HCT116 (cell line): ENCODE measurements around the gene TMEM79. TPM values are rescaled to one million over a fixed set of nuclear protein-coding genes. Genes with fewer than 3 reads are reported as not detected.

ENCODE experiments used
- ATAC-seq: fragments of 200-7000 bp; cut with Tn5 transposase; 2 replicates; pipeline ENCODE4 v1.9.1; 2020; ENCODE audit warnings: mild to moderate bottlenecking, moderate library complexity
- BruUV-seq: library from RNA; stranded (reverse); fragments of 400-500 nt; replicated peaks from 2 replicates; lab custom pipeline; 2021; lab: Mats Ljungman, UMichigan
- CTCF ChIA-PET: fragments of 300-600 bp; sonication (Branson Sonifier 250); formaldehyde crosslinking; loops from one replicate; lab custom pipeline; 2021; ENCODE audit warnings: antibody characterized with exemption; lab: Charles Lee
- POLR2A ChIA-PET: fragments of 300-600, 350-600 bp; sonication (Branson Sonifier 250); formaldehyde crosslinking; loops from one replicate; lab custom pipeline; 2021; ENCODE audit warnings: antibody characterized with exemption; lab: Charles Lee
- RAD21 ChIA-PET, 2 experiments: fragments of 300-600 bp; sonication (Branson Sonifier 250); formaldehyde crosslinking; loops; one replicate each; lab custom pipeline; 2023; ENCODE audit warnings: low total read pairs in 2 of 2; ENCODE audit not compliant: uncharacterized antibody in 2 of 2, unreplicated experiment in 2 of 2, low non-redundant PET in 1 of 2; lab: Charles Lee
- DNase-seq: peaks from one replicate; pipeline ENCODE4 v3.0.0-alpha.2; 2010; ENCODE audit warnings: low read depth, low spot score
- H2AFZ ChIP-seq: fragments of 200-600 bp; shearing (Covaris generic), sonication (generic); 2 replicates; pipeline ENCODE4 v1.6.1; 2017; ENCODE audit warnings: low read depth, mixed run types, mixed read lengths, antibody characterized with exemption, low read length; ENCODE audit not compliant: poor library complexity, severe bottlenecking
- H3K27ac ChIP-seq: 2 replicates; pipeline ENCODE4 v1.5.1; 2012; ENCODE audit warnings: low read depth, low read length
- H3K27me3 ChIP-seq: fragments of 200-600 bp; sonication (generic); 2 replicates; pipeline ENCODE4 v1.6.1; 2016; ENCODE audit warnings: mixed run types, low read length, mixed read lengths; ENCODE audit not compliant: insufficient read depth
- H3K36me3 ChIP-seq, 2 experiments: fragments of 200-500 bp in 1 of 2; fragments of 200-600 bp in 1 of 2; sonication (Bioruptor generic) in 1 of 2; sonication (generic) in 1 of 2; 2 replicates each; pipeline versions ENCODE4 v1.5.1 to v1.6.1; 2014 to 2016; ENCODE audit warnings: low read length in 2 of 2, inconsistent platforms in 1 of 2, mixed read lengths in 1 of 2, mixed run types in 1 of 2; ENCODE audit not compliant: insufficient read depth in 2 of 2, control insufficient read depth in 1 of 2
- H3K4me1 ChIP-seq, 2 experiments: fragments of 200-600 bp in 1 of 2; sonication (generic) in 1 of 2; 2 replicates each; pipeline versions ENCODE4 v1.5.1 to v1.6.1; 2012 to 2017; ENCODE audit warnings: low read length in 2 of 2, inconsistent platforms in 1 of 2, mild to moderate bottlenecking in 1 of 2, mixed read lengths in 1 of 2, mixed run types in 1 of 2, moderate library complexity in 1 of 2; ENCODE audit not compliant: insufficient read depth in 2 of 2, control insufficient read depth in 1 of 2
- H3K4me2 ChIP-seq: fragments of 200-600 bp; sonication (generic); 2 replicates; pipeline ENCODE4 v1.6.1; 2017; ENCODE audit warnings: mixed run types, low read length, mixed read lengths
- H3K4me3 ChIP-seq, 2 experiments: fragments of 200-600 bp in 1 of 2; sonication (generic) in 1 of 2; replicated peaks in 1 of 2; 2 replicates each; pipeline ENCODE4 v1.5.1; 2011 to 2016; ENCODE audit warnings: low read length in 2 of 2, control low read depth in 1 of 2, low read depth in 1 of 2, mild to moderate bottlenecking in 1 of 2, mixed read lengths in 1 of 2, mixed run types in 1 of 2
- H3K79me2 ChIP-seq: fragments of 200-600 bp; sonication (generic); 2 replicates; pipeline ENCODE4 v1.6.1; 2017; ENCODE audit warnings: mild to moderate bottlenecking, mixed run types, low read length, moderate library complexity, mixed read lengths; ENCODE audit not compliant: insufficient read depth
- H3K9ac ChIP-seq: fragments of 200-600 bp; sonication (generic); 2 replicates; pipeline ENCODE4 v1.6.1; 2016; ENCODE audit warnings: low read length, mixed read lengths
- H3K9me2 ChIP-seq: fragments of 200-600 bp; sonication (generic), shearing (Covaris generic); 2 replicates; pipeline ENCODE4 v1.6.1; 2017; ENCODE audit warnings: mixed run types, mild to moderate bottlenecking, moderate library complexity; ENCODE audit not compliant: insufficient read depth
- H3K9me3 ChIP-seq, 2 experiments: fragments of 200-500 bp in 1 of 2; fragments of 200-600 bp in 1 of 2; sonication (Bioruptor generic) in 1 of 2; sonication (generic) in 1 of 2; 2 replicates each; pipeline ENCODE4 v1.6.1; 2014 to 2017; ENCODE audit warnings: low read length in 2 of 2, mixed read lengths in 2 of 2, inconsistent platforms in 1 of 2, low read depth in 1 of 2, mild to moderate bottlenecking in 1 of 2, mixed run types in 1 of 2, moderate library complexity in 1 of 2; ENCODE audit not compliant: control insufficient read depth in 1 of 2, insufficient read depth in 1 of 2
- H4K20me1 ChIP-seq: fragments of 200-600 bp; sonication (generic), shearing (Covaris generic); 2 replicates; pipeline ENCODE4 v1.6.1; 2017; ENCODE audit warnings: mixed run types, mild to moderate bottlenecking, moderate library complexity; ENCODE audit not compliant: insufficient read depth
- EGR1 ChIP-seq: IDR thresholded peaks from 2 replicates; pipeline ENCODE4 v1.6.1; 2012; ENCODE audit warnings: low read depth
- JUND ChIP-seq: IDR thresholded peaks from 2 replicates; pipeline ENCODE4 v1.6.1; 2012
- POLR2A ChIP-seq: IDR thresholded peaks from 2 replicates; pipeline ENCODE4 v1.7.0; 2011; ENCODE audit warnings: borderline replicate concordance; ENCODE audit not compliant: insufficient read depth, insufficient read length; ENCODE audit errors: extremely low read depth
- POLR2AphosphoS5 ChIP-seq: IDR thresholded peaks from 2 replicates; pipeline ENCODE4 v1.6.1; 2011; ENCODE audit warnings: mild to moderate bottlenecking, low read depth, low read length, moderate library complexity
- SIN3A ChIP-seq: IDR thresholded peaks from 2 replicates; pipeline ENCODE4 v1.6.1; 2012; ENCODE audit warnings: low read depth
- SP1 ChIP-seq: IDR thresholded peaks from 2 replicates; pipeline ENCODE4 v1.6.1; 2012; ENCODE audit warnings: low read depth
- YY1 ChIP-seq: IDR thresholded peaks from 2 replicates; pipeline ENCODE4 v1.6.1; 2011; ENCODE audit warnings: low read length, low read depth, moderate library complexity, mild to moderate bottlenecking; ENCODE audit not compliant: insufficient replicate concordance; ENCODE audit errors: extremely low read depth
- intact Hi-C: fragments of 100-400 bp; cut with micrococcal nuclease; formaldehyde crosslinking; loops from 2 replicates; pipeline ENCODE4 v1.10.0; 2022
- total RNA-seq: library from RNA; stranded (reverse); gene quantifications from one replicate; pipeline ENCODE4 v1.2.1, GENCODE V29; 2021; ENCODE audit not compliant: unreplicated experiment
- TF ChIP-seq, protein P1 (sequence below), 3 experiments: fragments of 200-600 bp in 1 of 3; sonication (generic) in 1 of 3; IDR thresholded peaks in 2 of 3; conservative IDR thresholded peaks in 1 of 3; 2 replicates each; pipeline ENCODE4 v1.5.1; 2012 to 2017; ENCODE audit warnings: low read depth in 2 of 3, low read length in 2 of 3, antibody characterized with exemption in 1 of 3, borderline replicate concordance in 1 of 3, control low read depth in 1 of 3, mild to moderate bottlenecking in 1 of 3, mixed read lengths in 1 of 3, mixed run types in 1 of 3, moderate library complexity in 1 of 3; ENCODE audit not compliant: insufficient read depth in 1 of 3
- TF ChIP-seq, protein P2 (sequence below): IDR thresholded peaks from 2 replicates; pipeline ENCODE4 v1.6.1; 2012

TMEM79 gene
- total RNA-seq, 1 experiment from 2014 or later: 6.3 TPM

DNA sequence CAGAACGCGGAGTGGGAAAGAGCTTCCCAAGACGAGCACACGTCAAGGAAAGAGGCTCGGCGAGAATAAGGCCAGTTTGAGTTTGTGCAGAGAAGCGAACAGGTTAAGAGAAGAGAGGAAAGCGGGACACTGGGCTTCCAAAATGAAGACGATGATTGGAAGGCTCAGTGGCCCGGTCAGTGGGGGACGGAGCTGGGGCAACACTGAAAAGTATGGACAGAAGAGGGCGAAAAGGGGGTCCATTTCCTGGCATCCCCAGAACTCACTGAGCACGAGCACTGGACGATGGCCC is 53.7 kb downstream of the TMEM79 start:
- peak overlapping the region; percentile 91 for H3K9ac ChIP-seq
- TF ChIP-seq, protein P1, sequence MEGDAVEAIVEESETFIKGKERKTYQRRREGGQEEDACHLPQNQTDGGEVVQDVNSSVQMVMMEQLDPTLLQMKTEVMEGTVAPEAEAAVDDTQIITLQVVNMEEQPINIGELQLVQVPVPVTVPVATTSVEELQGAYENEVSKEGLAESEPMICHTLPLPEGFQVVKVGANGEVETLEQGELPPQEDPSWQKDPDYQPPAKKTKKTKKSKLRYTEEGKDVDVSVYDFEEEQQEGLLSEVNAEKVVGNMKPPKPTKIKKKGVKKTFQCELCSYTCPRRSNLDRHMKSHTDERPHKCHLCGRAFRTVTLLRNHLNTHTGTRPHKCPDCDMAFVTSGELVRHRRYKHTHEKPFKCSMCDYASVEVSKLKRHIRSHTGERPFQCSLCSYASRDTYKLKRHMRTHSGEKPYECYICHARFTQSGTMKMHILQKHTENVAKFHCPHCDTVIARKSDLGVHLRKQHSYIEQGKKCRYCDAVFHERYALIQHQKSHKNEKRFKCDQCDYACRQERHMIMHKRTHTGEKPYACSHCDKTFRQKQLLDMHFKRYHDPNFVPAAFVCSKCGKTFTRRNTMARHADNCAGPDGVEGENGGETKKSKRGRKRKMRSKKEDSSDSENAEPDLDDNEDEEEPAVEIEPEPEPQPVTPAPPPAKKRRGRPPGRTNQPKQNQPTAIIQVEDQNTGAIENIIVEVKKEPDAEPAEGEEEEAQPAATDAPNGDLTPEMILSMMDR (IDR thresholded peaks at IDR 0.05 in 2 of 3, conservative IDR thresholded peaks at IDR 0.05 in 1 of 3; ENCODE audit: borderline replicate concordance in 1 of 3, insufficient read depth in 1 of 3, low read depth in 2 of 3, low read length in 2 of 3): 0 out of 6 replicates have a peak, but pooled peaks of 1 of the 3 experiments have one; percentile 9
- TF ChIP-seq POLR2AphosphoS5 (no peak), SIN3A (peak; percentile 4; the same call in 1 of the 2 replicates)
- TF ChIP-seq, all 23 proteins: peak for 2
- H3K4me1 ChIP-seq: peaks cover 7 to 22% of the 10 kb centered on the region in 2 experiments
- RAD21 ChIA-PET: no interaction called here
- H3K4me3 ChIP-seq: peak overlapping the region; percentile 75 to 98
- CTCF ChIA-PET: interaction anchor here (0.9 to 1.1 kb wide), 2 partner anchors 15 to 18 kb away, joined by 3 to 4 read pairs; no protein-coding TSS in a partner anchor
- H3K9me2 ChIP-seq: no peaks in the 10 kb centered on the region
- no peaks in the 10 kb centered on the region for H3K9me3 ChIP-seq
- H3K27me3 ChIP-seq: no peaks in the 10 kb centered on the region
- peaks cover 52% of the 10 kb centered on the region for H3K79me2 ChIP-seq
- no peak overlapping the region for H2AFZ ChIP-seq
- H3K4me2 ChIP-seq: peak overlapping the region; percentile 86
- intact Hi-C loops: loop anchor here (2.0 kb wide), 2 partner anchors 19 to 55 kb away; partner anchors contain the start of gene SMG5
- BruUV-seq: no TSS peak
- peak overlapping the region; percentile 78 for H3K27ac ChIP-seq
- H4K20me1 ChIP-seq: peaks cover 23% of the 10 kb centered on the region; the same call in 1 of the 2 replicates
- POLR2A ChIA-PET: interaction anchor here (0.7 to 1.3 kb wide), 2 partner anchors 16 to 22 kb away, joined by 3 read pairs; no protein-coding TSS in a partner anchor
- no peak for DNase-seq
- no peak for ATAC-seq
- H3K36me3 ChIP-seq: peaks cover 31 to 35% of the 10 kb centered on the region in 2 experiments

DNA sequence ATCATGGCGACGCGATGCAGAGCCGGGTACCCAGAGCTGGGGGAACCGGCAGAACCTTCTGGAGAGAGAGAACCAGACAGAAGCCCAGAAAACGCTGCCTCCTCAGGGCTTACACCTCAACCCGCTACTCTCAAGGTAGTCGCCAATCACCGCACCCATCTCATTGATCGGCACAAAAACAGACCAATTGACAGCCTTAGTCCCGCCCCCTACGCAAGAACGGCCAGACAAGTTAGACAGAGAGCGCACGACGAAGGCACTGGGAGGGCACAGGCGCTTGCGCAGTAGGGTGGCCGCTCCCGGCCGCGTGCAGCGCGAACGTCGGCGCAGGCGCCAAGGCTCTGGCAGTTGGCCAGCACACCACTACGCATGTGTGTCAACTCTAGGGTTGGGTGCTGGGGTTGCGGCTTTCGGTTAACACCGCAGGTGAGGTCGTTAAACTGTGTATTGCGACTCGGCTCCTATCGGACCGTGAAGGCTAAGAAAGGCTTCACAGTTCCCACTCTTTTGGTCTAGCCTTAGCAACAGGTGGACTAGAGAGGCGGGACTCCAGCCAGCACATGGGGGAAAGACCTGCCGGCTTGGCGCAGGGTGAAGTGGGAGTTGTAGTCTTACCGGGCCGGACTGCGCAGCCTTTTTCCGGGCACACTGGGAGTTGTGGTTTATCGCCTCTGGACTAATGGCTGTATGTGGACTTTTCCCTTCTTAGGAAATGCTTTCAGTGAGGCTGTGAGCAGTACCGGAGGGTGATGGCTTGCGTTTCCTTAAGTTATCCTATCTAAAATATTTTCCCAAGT is 54.3 kb downstream of the TMEM79 start, which contains the start of the genes CCT3 and TSACC:
Gene CCT3, minus strand, starts transcription at position 113 of the 797 bp plus-strand sequence. Its CDS starts 108 bp downstream, at position 5.
Gene TSACC, plus strand, starts transcription at position 347 of the 797 bp plus-strand sequence. CDS start 1,232 bp downstream, outside the sequence.
- H3K4me2 ChIP-seq: peak within 1 kb of the TSS; percentile 86
- no peak within 1 kb of the TSS for H2AFZ ChIP-seq
- no peaks in the 10 kb centered on the region for H3K27me3 ChIP-seq
- intact Hi-C loops: loop anchor here (2.0 kb wide), 2 partner anchors 18 to 56 kb away; partner anchors contain the start of gene SMG5
- H3K4me3 ChIP-seq: peak within 1 kb of the TSS; percentile 75 to 98
- BruUV-seq: no TSS peak
- ATAC-seq (peak; percentile 92), DNase-seq (peak; percentile 100)
- H3K9me3 ChIP-seq: no peaks in the 10 kb centered on the region
- H3K9ac ChIP-seq: peak within 1 kb of the TSS; percentile 91
- H3K4me1 ChIP-seq: peaks cover 7 to 22% of the 10 kb centered on the region in 2 experiments
- peaks cover 23% of the 10 kb centered on the region; the same call in 1 of the 2 replicates for H4K20me1 ChIP-seq
- peaks cover 48% of the 10 kb centered on the region for H3K79me2 ChIP-seq
- H3K36me3 ChIP-seq: peaks cover 26 to 32% of the 10 kb centered on the region in 2 experiments
- H3K9me2 ChIP-seq: no peaks in the 10 kb centered on the region
- ChIA-PET CTCF (interaction anchor here (0.9 kb wide), 1 partner anchor 19 kb away, joined by 4 read pairs; no protein-coding TSS in a partner anchor), RAD21 (no interaction called here), POLR2A (interaction anchor here (0.7 to 1.3 kb wide), 2 partner anchors 16 to 22 kb away, joined by 3 read pairs; no protein-coding TSS in a partner anchor)
- TF ChIP-seq EGR1 (no peak), YY1 (peak; percentile 84), POLR2A (peak; percentile 93), POLR2AphosphoS5 (peak; percentile 98), SIN3A (0 out of 2 replicates have a peak, but pooled peaks have one; percentile 51), SP1 (peak; percentile 100), JUND (no peak)
- TF ChIP-seq, protein P2, sequence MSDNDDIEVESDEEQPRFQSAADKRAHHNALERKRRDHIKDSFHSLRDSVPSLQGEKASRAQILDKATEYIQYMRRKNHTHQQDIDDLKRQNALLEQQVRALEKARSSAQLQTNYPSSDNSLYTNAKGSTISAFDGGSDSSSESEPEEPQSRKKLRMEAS: peak; percentile 92
- peak within 1 kb of the TSS; percentile 78 for H3K27ac ChIP-seq
